Measurements from ENCODE around the gene SLC37A2.

DNA sequence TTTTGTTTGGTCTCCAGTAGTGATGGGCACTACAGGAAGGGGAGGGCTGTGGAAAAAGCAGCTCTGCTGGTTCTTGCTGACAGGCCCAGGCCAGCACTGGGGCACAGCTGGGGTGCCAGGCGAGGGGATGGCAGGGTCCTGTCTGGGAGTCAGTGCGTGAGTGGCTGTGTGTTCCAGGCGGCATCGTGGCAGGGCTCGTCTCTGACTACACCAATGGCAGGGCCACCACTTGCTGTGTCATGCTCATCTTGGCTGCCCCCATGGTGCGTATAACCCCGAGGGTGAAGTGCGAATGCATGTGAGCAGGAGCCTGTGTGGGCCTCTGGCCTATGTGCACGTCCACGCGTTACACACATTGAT, 20.9 kb downstream of the SLC37A2 start:
- TF ChIP-seq JUN (CRISPR knock-in tag; IDR thresholded peaks at IDR 0.05), result no peak
- no peak for TF ChIP-seq CREB1 (CRISPR knock-in tag; IDR thresholded peaks at IDR 0.05)

Measured in WTC11 (cell line).